IPS-18a (cell line): ENCODE measurements around the gene HCN4.

Experiments used
- H3K27ac ChIP-seq: one replicate; pipeline ENCODE4 v1.5.1; 2013; ENCODE audit warnings: low read length
- H3K27me3 ChIP-seq: one replicate; pipeline ENCODE4 v1.6.1; 2013; ENCODE audit warnings: mild to moderate bottlenecking, low read length; ENCODE audit not compliant: control insufficient read depth, insufficient read depth
- H3K36me3 ChIP-seq: one replicate; pipeline ENCODE4 v1.6.1; 2013; ENCODE audit warnings: low read depth, low read length; ENCODE audit not compliant: control insufficient read depth
- H3K4me1 ChIP-seq: one replicate; pipeline ENCODE4 v1.6.1; 2013; ENCODE audit warnings: low read depth, low read length; ENCODE audit not compliant: control insufficient read depth
- H3K4me3 ChIP-seq: one replicate; pipeline ENCODE4 v1.5.1; 2013; ENCODE audit warnings: low read length
- H3K9ac ChIP-seq: one replicate; pipeline ENCODE4 v1.6.1; 2013; ENCODE audit warnings: mild to moderate bottlenecking, low read length, moderate library complexity
- H3K9me3 ChIP-seq: one replicate; pipeline ENCODE4 v1.6.1; 2013; ENCODE audit warnings: low read depth, low read length; ENCODE audit not compliant: control insufficient read depth

The HCN4 gene

GRCh38 chr15:73331501-73331900, 37.3 kb downstream of the HCN4 start:
- H3K27me3 ChIP-seq, result no peaks in the 10 kb centered on the region

GRCh38 chr15:73330206-73331051, 38.3 kb downstream of the HCN4 start:
- Histone ChIP-seq H3K27ac (no peak overlapping the region), H3K27me3 (no peaks in the 10 kb centered on the region), H3K4me3 (no peak overlapping the region), H3K9me3 (no peaks in the 10 kb centered on the region), H3K9ac (no peak overlapping the region), H3K36me3 (peaks cover 3% of the 10 kb centered on the region), H3K4me1 (peaks cover 4% of the 10 kb centered on the region)

More at GRCh38 chr15:73331501-73331900, 37.3 kb downstream of the HCN4 start:
- Histone ChIP-seq H3K4me1 (peaks cover 4% of the 10 kb centered on the region), H3K9me3 (no peaks in the 10 kb centered on the region), H3K9ac (no peak overlapping the region), H3K4me3 (no peak overlapping the region), H3K27ac (no peak overlapping the region), H3K36me3 (peaks cover 3% of the 10 kb centered on the region)

GRCh38 chr15:73329501-73330200, 39.1 kb downstream of the HCN4 start:
- peaks cover 3% of the 10 kb centered on the region for H3K36me3 ChIP-seq
- H3K9me3 ChIP-seq, result no peaks in the 10 kb centered on the region
- no peak overlapping the region for H3K9ac ChIP-seq
- H3K27ac ChIP-seq, result no peak overlapping the region
- H3K4me3 ChIP-seq, result no peak overlapping the region
- peaks cover 4% of the 10 kb centered on the region for H3K4me1 ChIP-seq
- no peaks in the 10 kb centered on the region for H3K27me3 ChIP-seq

- no peak overlapping the region for H3K4me3 ChIP-seq
These were observed 39.8 kb downstream of the HCN4 start for GRCh38 chr15:73328981-73329380.

GRCh38 chr15:73328149-73328820, 40.5 kb downstream of the HCN4 start:
- peaks cover 4% of the 10 kb centered on the region for H3K4me1 ChIP-seq
- H3K9ac ChIP-seq, result no peak overlapping the region
- H3K4me3 ChIP-seq, result no peak overlapping the region
- H3K36me3 ChIP-seq, result peaks cover 3% of the 10 kb centered on the region
- no peaks in the 10 kb centered on the region for H3K27me3 ChIP-seq
- no peaks in the 10 kb centered on the region for H3K9me3 ChIP-seq
- no peak overlapping the region for H3K27ac ChIP-seq

More at GRCh38 chr15:73328981-73329380, 39.8 kb downstream of the HCN4 start:
- H3K9me3 ChIP-seq, result no peaks in the 10 kb centered on the region
- H3K4me1 ChIP-seq, result peaks cover 4% of the 10 kb centered on the region
- peaks cover 3% of the 10 kb centered on the region for H3K36me3 ChIP-seq
- H3K9ac ChIP-seq, result no peak overlapping the region
- no peaks in the 10 kb centered on the region for H3K27me3 ChIP-seq
- H3K27ac ChIP-seq, result no peak overlapping the region

- no peaks in the 10 kb centered on the region for H3K9me3 ChIP-seq
- no peak overlapping the region for H3K27ac ChIP-seq
- H3K27me3 ChIP-seq, result no peaks in the 10 kb centered on the region
- H3K9ac ChIP-seq, result no peak overlapping the region
- peaks cover 4% of the 10 kb centered on the region for H3K4me1 ChIP-seq
- peaks cover 3% of the 10 kb centered on the region for H3K36me3 ChIP-seq
- no peak overlapping the region for H3K4me3 ChIP-seq
These were observed 42.6 kb downstream of the HCN4 start for GRCh38 chr15:73326157-73326556.

GRCh38 chr15:73325191-73325861, 43.4 kb downstream of the HCN4 start:
- Histone ChIP-seq H3K9ac (no peak overlapping the region), H3K36me3 (peaks cover 3% of the 10 kb centered on the region), H3K27ac (no peak overlapping the region)

GRCh38 chr15:73324496-73325170, 44.1 kb downstream of the HCN4 start:
- Histone ChIP-seq H3K9ac (no peak overlapping the region), H3K4me3 (no peak overlapping the region), H3K27me3 (no peaks in the 10 kb centered on the region), H3K4me1 (no peaks in the 10 kb centered on the region), H3K27ac (no peak overlapping the region), H3K36me3 (peaks cover 3% of the 10 kb centered on the region), H3K9me3 (no peaks in the 10 kb centered on the region)

More at GRCh38 chr15:73325191-73325861, 43.4 kb downstream of the HCN4 start:
- H3K4me1 ChIP-seq, result peaks cover under 1% of the 10 kb centered on the region
- no peaks in the 10 kb centered on the region for H3K9me3 ChIP-seq
- H3K27me3 ChIP-seq, result no peaks in the 10 kb centered on the region
- H3K4me3 ChIP-seq, result no peak overlapping the region

- Histone ChIP-seq H3K27me3 (no peaks in the 10 kb centered on the region), H3K9ac (no peak overlapping the region), H3K4me1 (no peaks in the 10 kb centered on the region), H3K36me3 (peaks cover 3% of the 10 kb centered on the region), H3K4me3 (no peak overlapping the region), H3K27ac (no peak overlapping the region), H3K9me3 (no peaks in the 10 kb centered on the region)
These were observed 44.8 kb downstream of the HCN4 start for GRCh38 chr15:73323956-73324355.

GRCh38 chr15:73323374-73323955, 45.3 kb downstream of the HCN4 start:
- H3K9me3 ChIP-seq, result no peaks in the 10 kb centered on the region
- H3K4me3 ChIP-seq, result no peak overlapping the region
- H3K27me3 ChIP-seq, result no peaks in the 10 kb centered on the region
- no peak overlapping the region for H3K27ac ChIP-seq
- H3K9ac ChIP-seq, result no peak overlapping the region
- peaks cover under 1% of the 10 kb centered on the region for H3K4me1 ChIP-seq
- H3K36me3 ChIP-seq, result peaks cover 3% of the 10 kb centered on the region
